ENCODE results near the gene TACR2.

Gene TACR2

DNA sequence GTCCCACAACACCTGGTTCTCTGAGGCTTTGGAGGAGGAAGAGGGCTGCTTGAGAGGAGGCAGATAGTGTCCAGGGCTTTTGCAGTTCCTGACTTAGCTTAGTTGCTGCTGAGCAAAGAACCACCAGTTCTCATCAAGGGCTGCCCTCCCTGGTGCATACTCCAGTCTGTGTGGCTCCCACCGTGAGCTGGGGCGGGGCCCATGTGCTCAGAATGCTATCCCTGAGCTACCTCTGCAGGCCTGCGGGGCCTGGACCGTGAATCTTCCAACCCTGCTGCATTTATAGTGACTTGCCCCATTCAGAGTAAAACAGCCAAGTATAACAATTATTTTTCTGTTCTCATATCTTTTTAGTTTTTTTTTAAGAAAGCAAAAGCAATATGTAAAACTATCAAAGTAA, 49.2 kb downstream of the TACR2 start:
- no peak for DNase-seq

DNA sequence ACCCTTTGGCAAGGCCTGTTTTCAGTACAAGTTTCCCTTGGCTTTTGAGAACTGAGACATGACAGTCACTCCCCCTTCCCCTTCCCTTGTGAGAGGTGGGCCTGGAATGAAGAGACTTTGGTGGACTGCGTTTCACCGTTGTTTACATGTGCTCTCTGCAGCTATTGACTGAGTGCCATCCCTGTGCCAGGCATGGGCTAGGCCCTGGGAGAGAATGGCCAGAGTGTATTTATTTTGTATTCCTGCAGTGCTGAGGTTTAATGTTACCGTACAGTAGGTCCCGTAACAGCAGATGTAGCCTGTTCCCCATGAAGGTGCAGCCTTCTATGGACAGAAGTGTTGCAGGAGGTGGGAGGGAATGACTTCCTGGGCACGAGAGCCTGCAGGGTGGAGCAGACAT, 50.0 kb downstream of the TACR2 start:
- no peak for DNase-seq

- no peak for DNase-seq
These were observed 52.3 kb downstream of the TACR2 start for GRCh38 chr10:69364232-69364940.

DNA sequence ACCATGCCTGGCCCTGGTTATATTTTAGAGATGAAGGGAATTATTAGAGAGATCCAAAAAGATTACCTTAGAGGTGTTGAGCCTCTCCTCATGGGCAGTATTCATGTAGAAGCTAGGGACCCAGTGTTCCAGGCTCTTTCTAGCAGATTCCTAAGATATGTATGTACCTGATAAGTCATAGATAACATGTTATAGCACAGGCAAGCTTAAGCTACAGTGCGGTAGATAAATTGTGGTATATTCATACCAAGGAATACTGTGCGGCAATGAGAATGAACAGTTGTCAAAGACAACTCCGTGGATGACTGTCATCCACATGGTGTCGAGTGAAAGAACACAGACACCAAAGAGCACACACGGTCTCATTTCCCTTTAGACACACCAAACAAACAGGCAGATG, 53.1 kb downstream of the TACR2 start:
- DNase-seq, result no peak

DNA sequence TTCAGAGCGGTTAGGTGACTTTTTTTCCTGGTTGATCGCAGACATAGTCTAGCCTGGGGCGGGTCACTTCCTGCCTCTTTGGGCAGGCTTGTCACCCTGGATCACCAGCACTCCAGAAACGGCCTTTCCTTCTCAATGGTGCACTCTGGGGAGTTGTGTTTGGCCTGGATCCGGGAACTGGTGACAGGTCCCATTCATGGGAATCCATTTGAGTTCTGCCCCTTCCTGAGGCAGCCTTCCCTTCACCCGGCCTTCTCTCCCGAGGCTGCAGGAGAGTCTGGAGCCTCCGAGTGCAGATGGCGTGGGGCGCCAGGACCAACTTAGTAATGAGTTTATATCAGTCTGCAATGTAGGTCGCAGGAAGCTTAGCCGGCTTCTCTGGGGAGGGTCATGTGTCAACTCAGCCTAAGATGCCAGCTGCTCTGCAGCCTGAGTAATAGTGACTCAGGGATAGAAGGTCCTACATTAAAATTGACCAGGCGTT, 54.2 kb downstream of the TACR2 start:
- DNase-seq, result no peak

GRCh38 chr10:69361303-69361614, 55.5 kb downstream of the TACR2 start:
- DNase-seq, result peak; percentile 81 to 91

- peak; percentile 30 to 76 for DNase-seq
These were observed 56.0 kb downstream of the TACR2 start for GRCh38 chr10:69360485-69361302.

DNA sequence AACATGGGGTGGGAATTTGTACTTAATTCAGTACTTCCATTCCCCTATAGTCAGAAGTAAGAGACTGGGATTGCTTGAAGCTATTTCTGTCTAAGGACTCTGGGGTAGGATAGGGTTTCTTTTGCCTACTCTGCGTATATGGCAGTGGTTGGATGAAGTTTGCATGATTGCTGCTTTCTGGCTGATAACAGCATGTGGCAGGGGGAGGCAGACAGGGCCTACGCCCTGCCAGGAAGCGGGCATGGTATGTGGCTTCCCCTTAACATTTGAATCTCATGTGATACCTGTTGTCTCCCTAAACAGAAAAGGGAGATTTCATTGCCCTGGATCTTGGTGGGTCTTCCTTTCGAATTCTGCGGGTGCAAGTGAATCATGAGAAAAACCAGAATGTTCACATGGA, 57.1 kb downstream of the TACR2 start:
- DNase-seq, result no peak

- no peak for DNase-seq
These were observed 57.6 kb downstream of the TACR2 start for GRCh38 chr10:69359148-69359547.

DNA sequence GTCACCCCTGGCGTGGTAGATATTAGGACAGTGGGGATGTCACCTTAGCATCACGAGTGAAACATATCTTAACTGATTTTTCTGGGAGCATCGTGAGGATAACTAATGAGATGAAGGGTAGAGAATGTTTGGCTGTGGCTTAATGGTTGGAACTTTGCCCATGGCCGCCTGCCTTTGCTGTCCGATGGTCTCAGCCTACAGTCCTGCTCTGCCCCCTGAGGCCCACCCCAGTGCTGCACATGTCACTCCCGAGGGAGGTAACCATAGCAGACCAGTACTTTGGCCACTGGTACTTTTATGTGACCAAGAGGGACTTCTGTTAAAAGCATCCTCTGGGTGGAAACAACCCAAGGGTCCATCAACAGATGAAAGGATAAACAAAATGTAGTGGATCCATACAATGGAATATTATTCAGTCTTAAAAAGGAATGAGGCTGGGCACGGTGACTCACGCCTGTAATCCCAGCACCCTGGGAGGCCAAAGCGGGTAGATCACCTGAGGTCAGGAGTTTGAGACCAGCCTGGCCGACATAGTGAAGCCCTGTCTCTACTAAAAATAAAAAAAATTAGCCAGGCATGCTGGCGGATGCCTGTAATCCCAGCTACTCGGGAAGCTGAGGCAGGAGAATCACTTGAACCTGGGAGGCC, 58.4 kb downstream of the TACR2 start:
- no peak for DNase-seq

- DNase-seq, result no peak
These were observed 60.5 kb downstream of the TACR2 start for GRCh38 chr10:69356187-69356586.

- no peak for DNase-seq
These were observed 62.6 kb downstream of the TACR2 start for GRCh38 chr10:69353977-69354635.
